PC-9 (cell line): ENCODE measurements around the gene SUV39H2. TPM values are rescaled to one million over a fixed set of nuclear protein-coding genes. Genes with fewer than 3 reads are reported as not detected.

Experiments used
- BruUV-seq: library from RNA; stranded (reverse); fragments of 400-500 nt; replicated peaks from 2 replicates; lab custom pipeline; 2021; lab: Mats Ljungman, UMichigan
- CTCF ChIA-PET: fragments of 300-600 bp; sonication (Branson Sonifier 250); formaldehyde crosslinking; loops from one replicate; lab custom pipeline; 2022; ENCODE audit warnings: antibody characterized with exemption; lab: Charles Lee
- POLR2A ChIA-PET: fragments of 300-600 bp; sonication (Branson Sonifier 250); formaldehyde crosslinking; loops from one replicate; lab custom pipeline; 2022; ENCODE audit warnings: antibody characterized with exemption; ENCODE audit not compliant: unreplicated experiment; lab: Charles Lee
- DNase-seq, 2 experiments: peaks; one replicate each; pipeline versions ENCODE4 v3.0.0 to v3.0.0-alpha.2; 2015 to 2022; ENCODE audit warnings: mixed read lengths in 1 of 2
- H2AFZ ChIP-seq: fragments of 200-600 bp; sonication (generic); 2 replicates; pipeline ENCODE4 v1.8.1; 2017; ENCODE audit warnings: antibody characterized with exemption
- H3F3A ChIP-seq: fragments of 200-600 bp; sonication (generic); 2 replicates; pipeline ENCODE4 v1.8.1; 2017; ENCODE audit warnings: antibody characterized with exemption, mild to moderate bottlenecking, low read depth; ENCODE audit not compliant: insufficient read depth
- H3K27ac ChIP-seq: fragments of 200-600 bp; sonication (generic); 2 replicates; pipeline ENCODE4 v1.6.1; 2016; ENCODE audit warnings: mixed run types
- H3K27me3 ChIP-seq: fragments of 200-600 bp; sonication (generic); 2 replicates; pipeline ENCODE4 v1.6.1; 2016; ENCODE audit warnings: low read depth, mixed run types; ENCODE audit not compliant: insufficient read depth
- H3K36me3 ChIP-seq: fragments of 200-600 bp; sonication (generic); 2 replicates; pipeline ENCODE4 v1.6.1; 2016; ENCODE audit warnings: low read depth, mixed run types
- H3K4me1 ChIP-seq: fragments of 200-600 bp; sonication (generic); replicated peaks from 2 replicates; pipeline ENCODE4 v1.6.1; 2016; ENCODE audit warnings: mixed run types; ENCODE audit not compliant: insufficient read depth
- H3K4me2 ChIP-seq: fragments of 200-600 bp; sonication (generic); 2 replicates; pipeline ENCODE4 v1.6.1; 2017; ENCODE audit warnings: mixed run types
- H3K4me3 ChIP-seq: fragments of 200-600 bp; sonication (generic); 2 replicates; pipeline ENCODE4 v1.6.1; 2016; ENCODE audit warnings: mixed run types
- H3K79me2 ChIP-seq: fragments of 200-600 bp; sonication (generic); 2 replicates; pipeline ENCODE4 v1.6.1; 2017; ENCODE audit warnings: low read depth, mixed run types
- H3K9me2 ChIP-seq: fragments of 200-600 bp; sonication (generic); 2 replicates; pipeline ENCODE4 v1.8.1; 2017; ENCODE audit warnings: mild to moderate bottlenecking; ENCODE audit not compliant: insufficient read depth
- H3K9me3 ChIP-seq: fragments of 200-600 bp; sonication (generic); 2 replicates; pipeline ENCODE4 v1.8.1; 2016; ENCODE audit warnings: low read depth; ENCODE audit not compliant: insufficient read depth
- H4K20me1 ChIP-seq: fragments of 200-600 bp; sonication (generic); 2 replicates; pipeline ENCODE4 v1.8.1; 2017; ENCODE audit not compliant: insufficient read depth
- EZH2 ChIP-seq: fragments of 200-600 bp; sonication (generic); IDR thresholded peaks from 2 replicates; pipeline ENCODE4 v1.8.0; 2017; ENCODE audit warnings: antibody characterized with exemption, low read depth
- intact Hi-C: fragments of 100-400 bp; cut with micrococcal nuclease; formaldehyde crosslinking; loops from one replicate; pipeline ENCODE4 v1.10.0; 2022; ENCODE audit not compliant: unreplicated experiment
- total RNA-seq: library from RNA; stranded (reverse); gene quantifications from 2 replicates; pipeline ENCODE4 v1.2.3, GENCODE V29; 2021
- TF ChIP-seq, protein P1 (sequence below): fragments of 200-600 bp; sonication (generic); conservative IDR thresholded peaks from 2 replicates; pipeline ENCODE4 v1.6.1; 2017; ENCODE audit warnings: mixed run types, antibody characterized with exemption, mild to moderate bottlenecking, moderate library complexity

SUV39H2 gene
- total RNA-seq, 1 experiment from 2014 or later, result 20.9 TPM

DNA sequence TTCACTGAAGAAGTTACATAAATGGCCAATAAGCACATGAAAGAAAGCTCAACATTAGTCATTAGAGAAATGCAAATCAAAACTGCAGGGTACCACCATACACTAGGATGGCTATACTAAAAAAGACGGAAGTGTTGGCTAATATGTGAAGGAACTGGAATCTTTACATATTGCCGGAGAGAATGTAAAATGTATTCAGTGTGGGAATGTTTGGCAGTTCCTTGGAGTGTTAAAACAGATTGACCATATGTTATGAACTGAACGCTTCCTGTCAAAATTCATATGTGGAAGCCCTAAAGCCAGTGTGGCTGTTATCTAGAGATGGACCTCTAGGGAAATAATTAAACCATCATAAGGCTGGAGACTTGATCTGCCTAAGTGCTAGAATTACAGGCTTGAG lies 33.1 kb downstream of the SUV39H2 start:
- TF ChIP-seq, protein P1, sequence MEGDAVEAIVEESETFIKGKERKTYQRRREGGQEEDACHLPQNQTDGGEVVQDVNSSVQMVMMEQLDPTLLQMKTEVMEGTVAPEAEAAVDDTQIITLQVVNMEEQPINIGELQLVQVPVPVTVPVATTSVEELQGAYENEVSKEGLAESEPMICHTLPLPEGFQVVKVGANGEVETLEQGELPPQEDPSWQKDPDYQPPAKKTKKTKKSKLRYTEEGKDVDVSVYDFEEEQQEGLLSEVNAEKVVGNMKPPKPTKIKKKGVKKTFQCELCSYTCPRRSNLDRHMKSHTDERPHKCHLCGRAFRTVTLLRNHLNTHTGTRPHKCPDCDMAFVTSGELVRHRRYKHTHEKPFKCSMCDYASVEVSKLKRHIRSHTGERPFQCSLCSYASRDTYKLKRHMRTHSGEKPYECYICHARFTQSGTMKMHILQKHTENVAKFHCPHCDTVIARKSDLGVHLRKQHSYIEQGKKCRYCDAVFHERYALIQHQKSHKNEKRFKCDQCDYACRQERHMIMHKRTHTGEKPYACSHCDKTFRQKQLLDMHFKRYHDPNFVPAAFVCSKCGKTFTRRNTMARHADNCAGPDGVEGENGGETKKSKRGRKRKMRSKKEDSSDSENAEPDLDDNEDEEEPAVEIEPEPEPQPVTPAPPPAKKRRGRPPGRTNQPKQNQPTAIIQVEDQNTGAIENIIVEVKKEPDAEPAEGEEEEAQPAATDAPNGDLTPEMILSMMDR, result no peak
- TF ChIP-seq EZH2, result no peak
- Histone ChIP-seq H3K9me3 (no peaks in the 10 kb centered on the region), H3K27me3 (no peaks in the 10 kb centered on the region), H3K4me1 (no peaks in the 10 kb centered on the region), H3F3A (no peaks in the 10 kb centered on the region; the same call in 1 of the 2 replicates), H4K20me1 (no peaks in the 10 kb centered on the region), H2AFZ (no peak overlapping the region), H3K4me2 (no peak overlapping the region), H3K27ac (no peak overlapping the region), H3K36me3 (peaks cover 52% of the 10 kb centered on the region), H3K9me2 (no peaks in the 10 kb centered on the region), H3K4me3 (no peak overlapping the region), H3K79me2 (no peaks in the 10 kb centered on the region)
- no TSS peak for BruUV-seq
- intact Hi-C loops, result no loop called here
- ChIA-PET CTCF (no interaction called here), POLR2A (no interaction called here)
- no peak for DNase-seq

DNA sequence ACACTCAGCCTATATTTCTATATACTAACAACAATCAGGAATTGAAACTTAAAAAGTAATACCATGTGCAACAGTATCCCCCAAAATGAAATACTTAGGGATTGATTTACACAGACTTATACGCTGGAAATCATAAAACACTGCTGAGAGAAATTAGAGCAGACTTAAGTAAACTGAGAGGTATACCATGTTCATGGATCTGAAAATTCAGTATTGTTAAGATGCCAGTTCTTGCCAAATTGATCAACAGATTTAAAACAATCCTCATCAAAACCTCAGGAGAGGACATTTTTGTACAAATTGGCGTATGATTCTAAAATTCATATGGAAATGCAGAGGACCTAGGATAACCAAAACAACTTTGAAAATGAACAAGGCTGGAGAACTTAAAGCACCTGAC lies 37.9 kb downstream of the SUV39H2 start:
- Histone ChIP-seq H3K36me3 (peaks cover 49% of the 10 kb centered on the region), H3K27me3 (no peaks in the 10 kb centered on the region), H4K20me1 (no peaks in the 10 kb centered on the region), H3K9me2 (no peaks in the 10 kb centered on the region), H3K27ac (no peak overlapping the region), H3K4me1 (no peaks in the 10 kb centered on the region), H2AFZ (no peak overlapping the region), H3K9me3 (no peaks in the 10 kb centered on the region), H3K79me2 (no peaks in the 10 kb centered on the region), H3F3A (no peaks in the 10 kb centered on the region; the same call in 1 of the 2 replicates), H3K4me2 (no peak overlapping the region), H3K4me3 (no peak overlapping the region)
- ChIA-PET POLR2A (no interaction called here), CTCF (no interaction called here)
- DNase-seq, result no peak
- no TSS peak for BruUV-seq
- TF ChIP-seq, protein P1, result no peak
- TF ChIP-seq EZH2, result no peak
- intact Hi-C loops, result no loop called here

DNA sequence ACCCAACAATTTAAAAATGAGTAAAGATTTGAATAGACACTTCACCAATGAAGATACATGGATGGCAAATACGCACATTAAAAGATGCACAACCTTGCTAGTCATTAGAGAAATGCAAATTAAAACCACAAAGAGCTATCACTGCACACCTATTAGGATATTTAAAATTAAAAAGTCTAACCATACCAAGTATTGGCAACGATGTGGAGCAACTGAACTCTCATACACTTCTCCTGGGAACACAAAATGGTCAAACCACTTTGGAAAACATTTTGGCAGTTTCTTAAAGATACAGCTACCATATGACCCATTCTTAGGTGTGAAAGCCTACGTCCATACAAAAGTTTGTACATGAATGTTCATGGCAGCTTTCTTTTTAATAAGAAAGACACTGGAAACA lies 39.2 kb downstream of the SUV39H2 start:
- no peaks in the 10 kb centered on the region for H3K9me3 ChIP-seq
- H3K4me2 ChIP-seq, result no peak overlapping the region
- no peak overlapping the region for H3K4me3 ChIP-seq
- no peak for DNase-seq
- intact Hi-C loops, result no loop called here
- H3K79me2 ChIP-seq, result no peaks in the 10 kb centered on the region
- H4K20me1 ChIP-seq, result no peaks in the 10 kb centered on the region
- H3K4me1 ChIP-seq, result no peaks in the 10 kb centered on the region
- no peaks in the 10 kb centered on the region; the same call in 1 of the 2 replicates for H3F3A ChIP-seq
- BruUV-seq, result no TSS peak
- H3K9me2 ChIP-seq, result no peaks in the 10 kb centered on the region
- TF ChIP-seq, protein P1, result no peak
- TF ChIP-seq EZH2, result no peak
- no peak overlapping the region for H2AFZ ChIP-seq
- H3K27me3 ChIP-seq, result no peaks in the 10 kb centered on the region
- H3K36me3 ChIP-seq, result peaks cover 44% of the 10 kb centered on the region
- H3K27ac ChIP-seq, result no peak overlapping the region
- CTCF ChIA-PET, result no interaction called here
- POLR2A ChIA-PET, result no interaction called here
